GM18861 (cell line): ENCODE results near the gene DISC1.

Source experiments
- ATAC-seq: cut with Tn5 transposase; IDR thresholded peaks from one replicate; pipeline ENCODE4 v1.9.1; 2021; ENCODE audit not compliant: unreplicated experiment

Gene DISC1

GRCh38 chr1:231844986-231845502, 218.5 kb downstream of the DISC1 start:
- no peak for ATAC-seq

- ATAC-seq: no peak
These were observed 221.2 kb downstream of the DISC1 start for GRCh38 chr1:231847612-231848397.

DNA sequence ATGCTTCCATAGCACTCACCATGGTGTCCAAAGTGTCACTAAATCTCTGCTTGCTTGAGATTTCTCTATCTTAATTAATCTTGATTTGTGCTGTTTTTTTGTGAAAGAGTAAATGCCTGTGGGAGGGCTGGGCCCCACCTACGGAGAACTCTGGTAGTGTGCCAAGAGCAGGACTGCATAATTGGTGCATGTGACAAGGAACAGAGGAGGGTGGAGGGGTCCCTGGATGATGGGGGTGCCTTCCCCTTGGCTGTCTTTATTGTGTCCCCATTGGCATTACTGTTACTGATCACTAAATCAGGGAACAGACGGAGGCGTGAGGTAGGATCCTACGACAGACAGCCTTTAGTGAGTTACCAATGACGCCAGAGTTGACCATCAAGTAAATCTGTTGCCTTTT, 223.4 kb downstream of the DISC1 start:
- no peak for ATAC-seq

DNA sequence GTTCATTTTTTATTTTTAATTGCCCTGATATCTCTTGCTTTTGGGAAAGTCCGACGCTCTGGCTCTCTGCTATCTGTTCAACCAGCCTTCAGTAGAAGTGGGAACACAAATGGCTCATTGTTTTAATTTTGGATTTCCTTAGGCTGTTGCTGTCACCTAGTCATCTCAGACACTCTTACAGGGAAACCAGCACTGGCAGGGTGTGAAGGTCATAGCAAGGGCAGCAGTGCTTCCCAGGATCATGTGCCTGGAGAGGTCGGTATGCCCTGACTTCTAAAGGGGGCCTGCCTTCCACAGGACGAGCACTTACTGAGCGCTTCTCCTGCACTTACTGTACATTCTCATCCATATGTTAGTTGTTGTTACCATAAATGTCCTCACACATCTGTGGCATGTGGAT, 224.2 kb downstream of the DISC1 start:
- ATAC-seq: no peak

GRCh38 chr1:231853588-231854207, 227.1 kb downstream of the DISC1 start:
- no peak for ATAC-seq

DNA sequence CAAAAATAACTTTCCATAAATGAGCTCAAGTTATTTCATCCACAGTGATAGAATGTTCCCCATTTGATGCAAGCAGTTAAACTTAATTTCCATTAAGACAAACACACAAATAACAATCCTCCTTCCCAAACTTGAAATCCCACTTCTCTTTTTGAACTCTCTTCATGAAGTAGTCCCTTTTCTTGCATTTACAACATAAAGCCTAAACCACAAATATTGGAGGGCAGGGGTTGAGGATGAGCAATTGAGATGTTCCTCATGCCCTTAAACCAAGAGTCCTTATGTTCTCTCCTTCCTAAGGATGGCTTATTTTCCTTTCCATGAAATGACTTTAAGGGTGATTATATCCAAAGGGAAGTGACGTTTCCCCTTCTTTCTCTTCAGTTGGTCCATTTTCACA, 228.8 kb downstream of the DISC1 start:
- no peak for ATAC-seq

DNA sequence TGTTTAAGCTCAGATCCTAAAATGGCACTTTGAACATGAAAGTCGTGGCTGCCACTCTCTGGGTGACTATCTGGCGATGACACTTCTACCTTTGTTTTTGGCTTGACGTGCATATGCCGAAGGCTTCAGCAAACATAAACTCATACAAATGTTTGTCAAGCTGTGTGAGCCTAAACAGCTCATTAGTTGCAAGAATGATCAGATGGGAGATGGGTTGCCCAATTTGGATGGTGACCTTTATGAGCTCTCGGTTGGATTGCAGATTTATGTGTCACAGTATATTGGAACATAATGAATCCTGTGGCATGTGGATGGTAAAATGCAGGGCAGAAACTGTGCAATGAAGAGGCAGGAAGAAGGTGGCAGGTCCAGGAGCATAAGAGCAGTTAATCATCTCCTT, 229.3 kb downstream of the DISC1 start:
- no peak for ATAC-seq

DNA sequence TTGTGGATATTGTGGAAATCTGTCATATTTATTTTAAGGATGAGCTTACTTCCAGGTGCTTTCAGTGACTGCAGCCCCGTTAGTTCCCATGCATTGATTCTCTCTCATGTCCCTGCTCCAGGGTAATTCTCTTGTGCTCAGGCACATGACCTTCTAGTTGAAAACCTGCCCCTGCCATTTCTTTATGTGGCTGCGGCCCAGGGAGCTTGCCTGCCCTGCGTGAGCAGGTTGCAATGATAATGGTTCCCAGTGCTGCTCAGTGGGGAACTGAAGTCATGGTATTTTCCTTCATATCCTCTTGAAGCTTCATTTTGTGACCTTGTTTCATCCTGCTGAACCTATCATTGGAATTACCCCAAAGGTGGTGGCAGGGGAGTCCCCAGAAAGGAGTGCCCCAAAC, 229.8 kb downstream of the DISC1 start:
- ATAC-seq: no peak

- ATAC-seq: no peak
These were observed 230.3 kb downstream of the DISC1 start for GRCh38 chr1:231856894-231857293.

DNA sequence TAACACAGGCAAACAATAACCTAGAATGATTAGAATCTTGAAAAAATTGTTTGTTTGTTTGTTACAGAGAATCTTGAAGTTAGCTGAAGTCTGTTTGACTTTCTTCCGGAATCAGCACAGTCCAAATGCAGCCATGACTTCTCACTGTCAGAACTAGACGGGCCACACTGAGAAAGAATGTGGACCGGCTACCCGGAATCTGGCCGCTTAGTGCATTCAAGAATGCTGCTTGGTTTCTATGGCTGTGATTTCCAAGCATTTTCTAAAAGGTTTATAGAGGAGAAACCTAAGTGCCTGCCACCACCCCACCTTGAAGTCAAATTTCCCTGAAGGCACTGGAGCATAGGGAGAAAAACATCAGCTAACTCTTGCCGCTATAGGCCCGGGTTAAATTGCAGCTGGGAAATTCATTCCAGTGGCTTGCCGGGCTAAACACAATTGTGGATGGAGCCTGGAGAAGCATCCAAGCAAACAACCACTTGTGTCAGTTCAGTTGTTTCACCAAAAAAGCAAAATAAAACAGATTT, 231.1 kb downstream of the DISC1 start:
- no peak for ATAC-seq

GRCh38 chr1:231860221-231861088, 233.9 kb downstream of the DISC1 start:
- no peak for ATAC-seq

- no peak for ATAC-seq
These were observed 235.2 kb downstream of the DISC1 start for GRCh38 chr1:231861541-231862481.

- no peak for ATAC-seq
These were observed 236.0 kb downstream of the DISC1 start for GRCh38 chr1:231862611-231863010.

DNA sequence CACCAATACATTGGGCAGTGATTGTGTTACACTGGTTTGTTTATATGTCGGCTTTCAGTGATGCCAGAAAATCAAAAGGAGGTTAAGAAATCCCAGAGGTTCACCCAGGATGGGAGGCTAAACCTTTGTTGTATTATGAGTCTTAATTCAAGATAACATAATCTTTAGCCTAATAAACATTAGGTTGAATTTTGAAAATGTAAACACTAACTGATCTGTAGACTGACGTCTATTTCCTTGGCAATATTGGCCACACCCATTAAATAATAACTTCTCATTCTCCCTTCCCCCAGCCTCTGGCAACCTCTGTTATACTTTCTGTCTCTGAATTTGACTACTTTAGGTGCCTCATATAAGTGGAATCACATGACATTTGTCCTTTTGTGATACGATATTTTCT, 238.7 kb downstream of the DISC1 start:
- ATAC-seq: no peak

DNA sequence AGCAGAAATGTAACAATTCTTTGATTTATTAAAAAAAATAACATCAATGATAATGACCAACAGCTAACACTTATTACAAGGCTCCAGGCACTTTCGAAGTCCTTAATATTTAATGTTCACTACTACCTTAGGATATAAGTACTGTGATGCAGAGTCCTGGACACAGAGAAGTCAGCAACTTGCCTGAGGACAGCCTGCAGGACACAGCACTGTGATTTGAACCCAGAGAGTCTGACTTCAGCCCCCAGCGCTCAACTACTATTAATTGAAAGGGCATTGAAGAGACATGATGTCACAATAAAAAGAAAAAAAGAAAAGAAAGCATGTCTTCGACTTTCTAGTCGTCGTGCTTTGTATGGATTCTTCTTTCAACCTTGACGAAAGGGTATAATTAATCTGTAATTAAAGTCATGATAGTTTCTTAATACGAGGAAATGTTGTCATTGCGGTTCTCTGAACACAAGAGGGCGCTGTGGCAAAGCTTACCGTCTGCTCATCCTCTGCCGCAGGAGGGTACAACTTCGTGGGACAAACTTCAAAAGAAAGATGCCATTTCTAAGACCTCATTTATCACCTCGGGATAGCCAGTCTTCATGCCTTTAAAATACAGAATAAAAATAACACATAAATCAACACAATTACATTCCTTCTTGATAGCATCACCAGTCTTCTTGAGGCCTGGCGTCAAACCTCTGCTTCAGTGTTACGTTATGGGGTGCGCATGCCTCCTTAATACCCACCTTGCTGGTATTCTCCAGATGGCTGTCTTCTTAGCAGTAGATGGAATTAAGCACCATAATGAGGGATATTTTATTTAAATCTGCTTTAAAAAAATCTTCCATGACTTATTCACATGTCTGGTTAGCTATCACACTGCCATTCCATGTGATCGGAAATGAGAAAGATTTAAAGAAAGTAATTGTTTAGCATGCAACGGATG, 240.1 kb downstream of the DISC1 start:
- no peak for ATAC-seq

GRCh38 chr1:231867607-231868006, 241.0 kb downstream of the DISC1 start:
- ATAC-seq: no peak

GRCh38 chr1:231869364-231869763, 242.8 kb downstream of the DISC1 start:
- ATAC-seq: no peak

DNA sequence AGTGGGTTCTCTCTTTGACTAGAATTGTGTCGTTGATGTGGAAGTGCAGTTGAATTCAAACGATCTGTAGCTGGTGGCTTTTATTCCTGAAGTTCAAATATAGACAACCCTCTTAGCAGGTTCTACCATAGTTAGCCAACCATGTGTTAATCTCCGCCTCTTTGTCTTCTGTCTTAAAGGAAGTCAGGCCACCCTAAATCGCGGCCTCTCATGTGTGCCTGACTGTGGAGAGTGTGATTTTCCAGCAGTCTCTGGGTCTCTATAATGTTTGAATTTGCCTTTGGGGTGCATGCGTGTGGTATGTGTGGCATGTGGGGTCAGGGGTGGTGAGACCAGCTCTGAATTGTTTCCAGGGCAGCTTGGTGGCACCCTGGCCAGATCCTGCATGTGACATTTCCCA, 244.9 kb downstream of the DISC1 start:
- no peak for ATAC-seq

DNA sequence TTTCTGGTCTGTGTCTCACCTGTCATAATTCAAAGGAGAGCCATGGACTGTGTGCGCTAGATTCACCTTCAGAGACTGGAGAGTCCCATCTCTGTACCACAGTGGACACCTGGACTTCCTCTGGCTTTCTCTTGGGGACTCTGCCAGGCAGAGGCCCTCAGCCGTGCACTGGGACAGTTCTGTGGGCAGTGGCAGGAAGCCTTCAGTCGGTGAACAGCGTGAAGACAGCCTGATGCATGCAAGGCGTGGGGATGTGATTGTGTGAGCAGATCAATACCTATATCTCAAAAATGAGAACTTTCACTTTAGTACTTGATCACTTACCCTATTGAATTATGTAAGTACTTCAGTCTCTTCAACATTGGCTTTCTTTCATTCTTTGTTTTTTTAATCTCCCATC, 245.3 kb downstream of the DISC1 start:
- no peak for ATAC-seq
